NCI-H1417 treated with DMSO at 0.1 percent for 48 hours (cell line): ENCODE data around the gene MXI1.
"Not testable (repeated sequence)": the region's sequence is repeated elsewhere in the genome, so short reads cannot be mapped to it uniquely, and the experiment has no call there.

Source experiments
- DNase-seq: peaks from one replicate; lab custom pipeline; 2025; lab: John Stamatoyannopoulos, UW

The MXI1 gene

DNA sequence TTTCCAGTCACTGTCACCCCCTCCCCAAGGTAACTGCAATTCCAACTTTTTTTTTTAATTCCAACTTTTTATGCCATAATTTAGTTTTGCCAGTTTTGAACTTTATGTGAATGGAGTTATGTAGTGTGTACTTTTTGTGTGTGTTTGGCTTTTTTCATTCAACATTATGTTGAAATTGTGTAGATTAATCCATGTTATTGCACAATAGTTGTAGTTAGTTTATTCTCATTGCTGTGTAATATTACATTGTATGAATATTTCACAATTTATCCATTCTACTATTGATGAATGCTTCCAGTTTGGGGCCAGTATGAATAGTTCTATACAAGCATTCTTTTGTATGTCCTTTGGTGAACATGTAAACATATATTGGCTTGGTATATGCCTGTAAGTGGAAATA, 32.5 kb downstream of the MXI1 start:
- DNase-seq = no peak

DNA sequence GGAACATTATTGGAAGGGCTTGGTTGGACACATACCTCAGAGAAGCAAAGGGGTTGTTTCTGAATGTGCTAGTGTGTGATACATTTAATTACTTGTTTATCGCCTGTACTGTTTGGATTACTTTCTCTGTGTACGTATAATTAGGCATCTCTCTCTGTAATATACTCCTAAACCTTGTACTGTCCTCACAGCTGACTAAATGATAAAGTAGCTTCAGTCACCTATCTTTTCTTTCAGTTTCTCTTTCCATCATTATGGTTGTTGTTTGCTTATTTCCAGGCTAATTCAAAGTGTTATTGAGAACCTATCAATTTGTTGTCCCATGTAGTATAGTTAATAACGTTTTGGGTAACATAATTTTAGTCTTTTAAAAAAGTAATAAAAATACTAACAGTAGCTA, 34.0 kb downstream of the MXI1 start:
- no peak for DNase-seq

DNA sequence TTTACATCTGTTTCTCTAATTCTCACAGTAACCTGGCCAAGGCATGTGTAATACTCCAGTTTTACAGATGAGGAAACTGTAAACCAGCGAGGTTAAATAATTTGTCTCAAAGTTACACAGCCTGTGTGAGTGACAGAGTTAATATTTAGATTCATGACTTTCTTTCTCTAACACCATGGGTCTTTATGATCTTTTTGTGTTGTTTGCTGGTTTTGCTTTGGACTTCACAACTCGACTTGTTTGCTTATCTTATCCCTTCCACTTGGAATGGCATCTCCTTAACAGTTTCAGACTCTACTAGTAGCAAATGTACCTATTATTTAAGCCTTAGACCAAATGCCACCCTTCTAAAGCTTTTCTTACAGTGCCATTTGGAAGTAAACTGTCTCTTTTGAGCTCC, 34.4 kb downstream of the MXI1 start:
- no peak for DNase-seq

GRCh38 chr10:110242511-110242910, 35.1 kb downstream of the MXI1 start:
- no peak for DNase-seq

- DNase-seq = no peak
Observed at GRCh38 chr10:110244550-110244949, 37.1 kb downstream of the MXI1 start.

- not testable (repeated sequence) for DNase-seq
Observed at GRCh38 chr10:110247833-110248232, 40.4 kb downstream of the MXI1 start.

- not testable (repeated sequence) for DNase-seq
Observed at GRCh38 chr10:110249489-110249888, 42.1 kb downstream of the MXI1 start.

GRCh38 chr10:110251392-110251791, 44.0 kb downstream of the MXI1 start:
- DNase-seq = not testable (repeated sequence)

DNA sequence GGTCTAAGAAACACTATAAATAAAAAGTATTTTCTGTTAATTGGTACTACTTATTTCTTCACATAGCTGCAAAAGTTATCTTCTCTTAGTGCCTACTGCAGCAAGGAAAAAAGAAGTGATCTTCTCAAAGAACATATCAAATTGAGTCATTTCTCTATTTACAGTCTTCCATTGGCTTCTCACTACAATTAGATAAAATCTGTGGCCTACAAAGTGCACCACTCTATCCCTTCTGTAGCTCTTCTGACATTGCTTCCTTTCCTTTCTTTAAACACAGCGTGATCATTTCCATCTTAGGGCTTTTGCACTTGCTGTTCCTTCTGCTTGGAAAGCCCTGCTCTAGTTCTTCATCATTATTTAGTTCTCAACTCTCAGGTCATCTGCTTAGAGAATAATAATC, 44.7 kb downstream of the MXI1 start:
- no peak for DNase-seq

GRCh38 chr10:110254467-110254866, 47.1 kb downstream of the MXI1 start:
- no peak for DNase-seq

- no peak for DNase-seq
Observed at GRCh38 chr10:110258542-110258941, 51.1 kb downstream of the MXI1 start.

- DNase-seq = no peak
Observed at GRCh38 chr10:110259317-110259716, 51.9 kb downstream of the MXI1 start.

GRCh38 chr10:110260746-110261477, 53.5 kb downstream of the MXI1 start:
- DNase-seq = no peak

GRCh38 chr10:110263164-110263563, 55.8 kb downstream of the MXI1 start:
- no peak for DNase-seq

GRCh38 chr10:110265573-110266193, 58.3 kb downstream of the MXI1 start:
- DNase-seq = no peak

DNA sequence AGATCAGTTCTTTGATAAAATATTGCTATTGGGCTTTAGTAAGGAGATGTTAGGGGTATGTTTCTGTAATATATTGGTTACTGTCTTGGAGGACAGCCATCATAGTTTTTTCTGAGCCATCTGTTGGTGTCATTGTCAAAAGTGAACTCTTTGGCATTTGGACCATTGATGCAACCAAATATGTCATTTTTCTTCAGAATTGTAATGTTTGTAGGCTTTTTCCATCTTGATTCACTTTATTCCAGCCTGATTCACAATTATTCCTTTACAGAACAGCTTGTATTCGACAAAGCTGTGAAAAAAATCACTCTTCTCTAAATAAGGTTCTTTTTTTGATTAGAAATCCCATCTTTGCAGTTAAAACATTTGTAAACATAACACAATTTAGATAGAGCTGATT, 59.9 kb downstream of the MXI1 start:
- no peak for DNase-seq

DNA sequence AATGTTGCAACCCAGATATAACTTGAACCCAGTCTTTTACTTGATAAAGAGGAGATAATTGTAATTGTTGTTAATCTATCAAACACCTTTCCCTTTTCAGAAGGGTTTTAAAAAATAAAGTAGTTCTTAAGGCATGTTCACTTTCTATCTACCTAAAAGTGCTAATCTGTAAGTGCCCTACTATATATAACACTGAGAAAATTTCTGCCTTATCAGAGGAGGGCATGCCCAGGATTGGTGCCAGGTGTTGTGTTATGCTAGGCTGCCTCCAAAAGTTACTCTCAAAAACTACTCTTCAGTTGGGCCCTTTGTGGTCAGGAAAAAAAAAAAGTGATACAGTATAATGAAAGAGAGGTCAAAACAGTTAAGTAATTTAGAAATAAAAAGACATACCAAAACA, 61.0 kb downstream of the MXI1 start:
- DNase-seq = no peak

- no peak for DNase-seq
Observed at GRCh38 chr10:110268971-110269370, 61.6 kb downstream of the MXI1 start.

DNA sequence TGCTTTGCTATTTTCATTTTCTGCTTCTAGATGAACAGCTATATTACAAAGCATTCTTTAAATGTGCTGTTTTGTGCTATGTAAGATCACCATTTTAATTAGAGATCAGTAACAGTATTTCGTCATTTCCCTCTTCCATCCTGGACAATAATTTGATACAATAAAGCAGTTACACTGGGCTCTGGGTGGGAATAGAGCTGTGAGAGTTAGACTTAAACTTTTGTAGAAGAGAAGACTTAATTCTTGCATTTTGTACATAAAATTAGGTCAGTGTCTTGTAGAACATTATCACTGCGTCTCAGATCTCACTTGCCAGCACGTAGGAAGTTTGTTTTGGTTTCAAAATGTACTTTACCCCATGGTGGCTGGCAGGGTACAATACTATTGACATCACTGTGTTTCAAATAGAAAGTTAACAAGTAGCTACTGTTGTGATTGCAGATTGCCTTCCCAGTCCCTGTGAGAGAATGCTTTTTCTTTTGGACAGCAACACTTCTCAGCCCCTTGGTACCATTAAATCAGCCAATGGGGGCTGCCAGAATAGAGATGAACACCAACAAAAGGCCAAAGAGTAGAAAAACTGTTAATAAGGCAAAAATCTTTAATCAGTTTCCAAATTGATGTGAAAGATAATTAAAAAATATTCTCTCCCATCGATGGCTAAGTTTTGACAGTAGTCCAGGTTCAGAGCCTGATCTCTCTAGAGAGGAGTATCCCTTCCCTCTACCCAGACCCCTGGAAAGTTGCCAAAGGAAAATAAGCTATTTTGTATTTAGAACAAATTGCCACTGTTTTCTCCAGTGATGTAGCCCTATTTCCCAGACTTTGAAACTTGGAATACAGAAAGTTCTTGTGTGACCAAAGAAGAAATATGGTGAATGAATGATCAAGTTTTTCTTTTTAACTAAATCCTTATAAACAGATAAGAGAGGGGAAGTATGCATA, 62.2 kb downstream of the MXI1 start:
- DNase-seq = no peak

- DNase-seq = not testable (repeated sequence)
Observed at GRCh38 chr10:110272995-110273394, 65.6 kb downstream of the MXI1 start.

DNA sequence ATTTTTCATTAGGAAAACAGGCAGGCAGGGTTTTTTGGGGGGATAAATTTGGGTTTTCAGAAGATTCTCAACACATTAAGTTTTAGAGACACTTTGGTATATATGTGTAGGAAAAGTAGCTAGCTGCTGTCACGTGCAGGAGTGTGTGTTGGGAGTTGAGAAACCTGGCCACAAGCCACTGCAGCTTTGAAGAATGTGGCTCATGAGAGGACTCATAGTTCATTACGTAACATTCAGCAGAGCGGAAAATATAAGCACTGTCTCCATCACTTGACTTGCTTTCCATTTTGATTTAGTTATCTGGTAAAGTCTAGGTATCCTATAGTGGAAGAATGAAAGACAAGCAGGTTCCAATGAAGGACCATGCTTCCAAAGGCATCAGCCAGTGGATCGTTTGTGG, 66.1 kb downstream of the MXI1 start:
- DNase-seq = no peak

GRCh38 chr10:110274072-110274627, 66.7 kb downstream of the MXI1 start:
- no peak for DNase-seq
